PC-9 (cell line): ENCODE measurements around the gene RASAL2. TPM values are rescaled to one million over a fixed set of nuclear protein-coding genes. Genes with fewer than 3 reads are reported as not detected.

Experiments used
- BruUV-seq: library from RNA; stranded (reverse); fragments of 400-500 nt; replicated peaks from 2 replicates; lab custom pipeline; 2021; lab: Mats Ljungman, UMichigan
- CTCF ChIA-PET: fragments of 300-600 bp; sonication (Branson Sonifier 250); formaldehyde crosslinking; loops from one replicate; lab custom pipeline; 2022; ENCODE audit warnings: antibody characterized with exemption; lab: Charles Lee
- POLR2A ChIA-PET: fragments of 300-600 bp; sonication (Branson Sonifier 250); formaldehyde crosslinking; loops from one replicate; lab custom pipeline; 2022; ENCODE audit warnings: antibody characterized with exemption; ENCODE audit not compliant: unreplicated experiment; lab: Charles Lee
- DNase-seq, 2 experiments: peaks; one replicate each; pipeline versions ENCODE4 v3.0.0 to v3.0.0-alpha.2; 2015 to 2022; ENCODE audit warnings: mixed read lengths in 1 of 2
- H2AFZ ChIP-seq: fragments of 200-600 bp; sonication (generic); 2 replicates; pipeline ENCODE4 v1.8.1; 2017; ENCODE audit warnings: antibody characterized with exemption
- H3F3A ChIP-seq: fragments of 200-600 bp; sonication (generic); 2 replicates; pipeline ENCODE4 v1.8.1; 2017; ENCODE audit warnings: antibody characterized with exemption, mild to moderate bottlenecking, low read depth; ENCODE audit not compliant: insufficient read depth
- H3K27ac ChIP-seq: fragments of 200-600 bp; sonication (generic); 2 replicates; pipeline ENCODE4 v1.6.1; 2016; ENCODE audit warnings: mixed run types
- H3K27me3 ChIP-seq: fragments of 200-600 bp; sonication (generic); 2 replicates; pipeline ENCODE4 v1.6.1; 2016; ENCODE audit warnings: low read depth, mixed run types; ENCODE audit not compliant: insufficient read depth
- H3K36me3 ChIP-seq: fragments of 200-600 bp; sonication (generic); 2 replicates; pipeline ENCODE4 v1.6.1; 2016; ENCODE audit warnings: low read depth, mixed run types
- H3K4me1 ChIP-seq: fragments of 200-600 bp; sonication (generic); replicated peaks from 2 replicates; pipeline ENCODE4 v1.6.1; 2016; ENCODE audit warnings: mixed run types; ENCODE audit not compliant: insufficient read depth
- H3K4me2 ChIP-seq: fragments of 200-600 bp; sonication (generic); 2 replicates; pipeline ENCODE4 v1.6.1; 2017; ENCODE audit warnings: mixed run types
- H3K4me3 ChIP-seq: fragments of 200-600 bp; sonication (generic); 2 replicates; pipeline ENCODE4 v1.6.1; 2016; ENCODE audit warnings: mixed run types
- H3K79me2 ChIP-seq: fragments of 200-600 bp; sonication (generic); 2 replicates; pipeline ENCODE4 v1.6.1; 2017; ENCODE audit warnings: low read depth, mixed run types
- H3K9me2 ChIP-seq: fragments of 200-600 bp; sonication (generic); 2 replicates; pipeline ENCODE4 v1.8.1; 2017; ENCODE audit warnings: mild to moderate bottlenecking; ENCODE audit not compliant: insufficient read depth
- H3K9me3 ChIP-seq: fragments of 200-600 bp; sonication (generic); 2 replicates; pipeline ENCODE4 v1.8.1; 2016; ENCODE audit warnings: low read depth; ENCODE audit not compliant: insufficient read depth
- H4K20me1 ChIP-seq: fragments of 200-600 bp; sonication (generic); 2 replicates; pipeline ENCODE4 v1.8.1; 2017; ENCODE audit not compliant: insufficient read depth
- CTCF ChIP-seq: fragments of 200-600 bp; sonication (generic); conservative IDR thresholded peaks from 2 replicates; pipeline ENCODE4 v1.6.1; 2017; ENCODE audit warnings: mixed run types, antibody characterized with exemption, mild to moderate bottlenecking, moderate library complexity
- EZH2 ChIP-seq: fragments of 200-600 bp; sonication (generic); IDR thresholded peaks from 2 replicates; pipeline ENCODE4 v1.8.0; 2017; ENCODE audit warnings: antibody characterized with exemption, low read depth
- intact Hi-C: fragments of 100-400 bp; cut with micrococcal nuclease; formaldehyde crosslinking; loops from one replicate; pipeline ENCODE4 v1.10.0; 2022; ENCODE audit not compliant: unreplicated experiment
- total RNA-seq: library from RNA; stranded (reverse); gene quantifications from 2 replicates; pipeline ENCODE4 v1.2.3, GENCODE V29; 2021

Gene RASAL2
- total RNA-seq, 1 experiment from 2014 or later = 54.1 TPM

DNA sequence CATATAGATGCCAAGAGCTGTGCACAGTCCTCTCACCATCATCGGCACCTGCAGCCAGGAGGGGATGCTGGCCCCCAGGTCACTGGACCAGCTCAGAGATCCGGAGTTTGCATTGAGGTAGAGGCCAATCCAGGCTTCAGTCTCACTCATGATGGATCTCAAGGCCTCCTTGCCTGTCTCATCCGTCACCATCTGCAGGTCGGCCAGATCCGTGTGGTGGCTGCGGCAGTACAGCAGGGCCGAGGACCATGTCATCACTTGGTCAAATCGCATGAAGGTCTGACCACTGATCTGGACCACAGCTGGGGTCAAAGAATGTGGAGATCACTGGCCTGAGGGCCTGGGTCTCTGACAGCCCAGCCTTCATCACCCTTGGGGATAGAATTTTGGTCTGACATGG lies 396.2 kb downstream of the RASAL2 start:
- Histone ChIP-seq H3K9me3 (no peaks in the 10 kb centered on the region), H3K4me2 (no peak overlapping the region), H3K4me1 (no peaks in the 10 kb centered on the region), H4K20me1 (no peaks in the 10 kb centered on the region), H3K79me2 (no peaks in the 10 kb centered on the region), H3K9me2 (no peaks in the 10 kb centered on the region), H3K4me3 (no peak overlapping the region), H3K36me3 (no peaks in the 10 kb centered on the region), H3F3A (no peaks in the 10 kb centered on the region), H3K27ac (no peak overlapping the region), H2AFZ (no peak overlapping the region), H3K27me3 (no peaks in the 10 kb centered on the region)
- no TSS peak for BruUV-seq
- no peak for DNase-seq
- CTCF ChIA-PET = no interaction called here
- TF ChIP-seq EZH2 (no peak), CTCF (no peak)
- POLR2A ChIA-PET = no interaction called here
- intact Hi-C loops = no loop called here

GRCh38 chr1:178490967-178491366 lies 397.1 kb downstream of the RASAL2 start:
- no peaks in the 10 kb centered on the region for H3K79me2 ChIP-seq
- no peak for DNase-seq
- no peaks in the 10 kb centered on the region for H3K9me3 ChIP-seq
- ChIA-PET CTCF (no interaction called here), POLR2A (no interaction called here)
- no peak overlapping the region for H3K4me2 ChIP-seq
- H3K36me3 ChIP-seq = no peaks in the 10 kb centered on the region
- no peak for TF ChIP-seq EZH2
- H3K27me3 ChIP-seq = no peaks in the 10 kb centered on the region
- H3K4me3 ChIP-seq = no peak overlapping the region
- H3K9me2 ChIP-seq = no peaks in the 10 kb centered on the region
- no peaks in the 10 kb centered on the region for H4K20me1 ChIP-seq
- H3K4me1 ChIP-seq = no peaks in the 10 kb centered on the region
- no peak overlapping the region for H3K27ac ChIP-seq
- no peak overlapping the region for H2AFZ ChIP-seq
- H3F3A ChIP-seq = no peaks in the 10 kb centered on the region
- BruUV-seq = no TSS peak
- intact Hi-C loops = no loop called here

DNA sequence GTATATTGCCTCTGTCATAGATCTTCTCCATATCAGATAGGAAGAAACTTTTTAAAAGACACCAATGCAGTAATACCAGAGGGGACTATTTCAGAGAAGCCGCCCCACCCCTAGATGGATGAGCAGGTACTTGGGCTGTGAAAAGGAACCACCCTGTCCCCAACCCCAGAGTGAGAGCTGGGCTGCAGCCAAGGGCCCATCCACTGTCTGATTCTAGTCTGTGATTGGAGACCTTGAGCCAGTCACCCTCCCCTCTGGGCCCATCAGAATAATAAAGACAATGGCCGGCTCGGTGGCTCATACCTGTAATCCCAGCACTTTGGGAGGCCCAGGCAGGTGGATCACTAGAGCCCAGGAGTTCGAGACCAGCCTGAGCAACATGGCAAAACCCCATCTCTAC lies 397.8 kb downstream of the RASAL2 start:
- TF ChIP-seq CTCF (no peak), EZH2 (no peak)
- Histone ChIP-seq H3F3A (no peaks in the 10 kb centered on the region), H3K4me3 (no peak overlapping the region), H3K27ac (no peak overlapping the region), H3K79me2 (no peaks in the 10 kb centered on the region), H3K27me3 (no peaks in the 10 kb centered on the region), H3K9me3 (no peaks in the 10 kb centered on the region), H3K4me2 (no peak overlapping the region), H4K20me1 (no peaks in the 10 kb centered on the region), H3K4me1 (no peaks in the 10 kb centered on the region), H3K9me2 (no peaks in the 10 kb centered on the region), H2AFZ (no peak overlapping the region), H3K36me3 (no peaks in the 10 kb centered on the region)
- no TSS peak for BruUV-seq
- POLR2A ChIA-PET = no interaction called here
- DNase-seq = no peak
- intact Hi-C loops = no loop called here
- CTCF ChIA-PET = no interaction called here

DNA sequence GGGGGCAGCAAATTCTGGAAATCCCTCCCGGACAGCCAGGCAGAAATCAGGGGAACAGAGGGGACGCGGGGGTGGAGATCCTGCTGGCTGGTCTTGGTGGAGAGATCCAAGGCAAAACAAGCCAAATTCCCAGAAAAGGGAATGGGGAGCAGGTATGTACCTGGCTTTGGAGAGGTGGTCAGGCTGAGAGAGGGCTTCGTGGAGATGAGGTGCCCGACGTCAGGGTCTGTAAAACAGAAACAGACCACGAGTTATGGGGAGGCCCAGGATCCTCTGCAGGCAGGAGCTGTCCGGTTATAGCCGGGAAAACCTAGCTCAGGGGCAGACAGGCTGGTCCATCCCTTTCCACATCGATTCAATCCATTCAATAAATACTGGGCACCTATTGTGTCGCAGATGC lies 398.4 kb downstream of the RASAL2 start:
- Histone ChIP-seq H3K9me3 (no peaks in the 10 kb centered on the region), H3K36me3 (no peaks in the 10 kb centered on the region), H3K9me2 (no peaks in the 10 kb centered on the region), H3K27ac (no peak overlapping the region), H4K20me1 (no peaks in the 10 kb centered on the region), H3F3A (no peaks in the 10 kb centered on the region), H2AFZ (no peak overlapping the region), H3K79me2 (no peaks in the 10 kb centered on the region), H3K27me3 (no peaks in the 10 kb centered on the region), H3K4me1 (no peaks in the 10 kb centered on the region), H3K4me2 (no peak overlapping the region), H3K4me3 (no peak overlapping the region)
- CTCF ChIA-PET = no interaction called here
- BruUV-seq = no TSS peak
- TF ChIP-seq EZH2 (no peak), CTCF (no peak)
- POLR2A ChIA-PET = no interaction called here
- intact Hi-C loops = no loop called here
- no peak for DNase-seq
